Measurements from ENCODE around the gene ZNF3.

- TF ChIP-seq CTCF (IDR thresholded peaks at IDR 0.05) (no peak), POLR2A (IDR thresholded peaks at IDR 0.05) (no peak)
These were observed 6.1 kb downstream of the ZNF3 start for GRCh38 chr7:100075418-100075817.
